Activated CD8-positive, alpha-beta memory T cell treated with anti-CD3 and anti-CD28 coated beads, Interleukin-2, amount 50 U/mL, for 4 hours (primary cell): ENCODE results near the gene PPP2R2C.

Experiments used
- DNase-seq: peaks from one replicate; pipeline ENCODE4 v3.0.0-alpha.2; 2020

The PPP2R2C gene

GRCh38 chr4:6446538-6447451 is 25.6 kb downstream of the PPP2R2C start:
- DNase-seq: no peak

DNA sequence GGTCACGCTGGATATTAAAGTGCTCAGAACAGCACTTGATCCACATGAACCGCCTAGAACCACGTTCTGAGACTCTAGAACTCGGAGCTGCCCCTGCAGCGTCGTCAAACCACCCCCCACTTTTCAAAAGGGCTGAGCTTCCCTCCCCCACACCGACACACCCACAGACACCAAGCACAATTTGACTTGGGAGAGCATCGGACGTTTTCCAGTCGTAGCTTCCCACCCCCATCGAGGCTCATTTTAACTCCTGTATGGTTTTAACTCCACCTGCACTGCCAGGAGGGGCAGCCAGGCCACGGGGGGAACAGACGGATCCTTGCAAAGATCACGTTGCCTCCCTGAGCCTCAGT is 26.3 kb downstream of the PPP2R2C start:
- no peak for DNase-seq

DNA sequence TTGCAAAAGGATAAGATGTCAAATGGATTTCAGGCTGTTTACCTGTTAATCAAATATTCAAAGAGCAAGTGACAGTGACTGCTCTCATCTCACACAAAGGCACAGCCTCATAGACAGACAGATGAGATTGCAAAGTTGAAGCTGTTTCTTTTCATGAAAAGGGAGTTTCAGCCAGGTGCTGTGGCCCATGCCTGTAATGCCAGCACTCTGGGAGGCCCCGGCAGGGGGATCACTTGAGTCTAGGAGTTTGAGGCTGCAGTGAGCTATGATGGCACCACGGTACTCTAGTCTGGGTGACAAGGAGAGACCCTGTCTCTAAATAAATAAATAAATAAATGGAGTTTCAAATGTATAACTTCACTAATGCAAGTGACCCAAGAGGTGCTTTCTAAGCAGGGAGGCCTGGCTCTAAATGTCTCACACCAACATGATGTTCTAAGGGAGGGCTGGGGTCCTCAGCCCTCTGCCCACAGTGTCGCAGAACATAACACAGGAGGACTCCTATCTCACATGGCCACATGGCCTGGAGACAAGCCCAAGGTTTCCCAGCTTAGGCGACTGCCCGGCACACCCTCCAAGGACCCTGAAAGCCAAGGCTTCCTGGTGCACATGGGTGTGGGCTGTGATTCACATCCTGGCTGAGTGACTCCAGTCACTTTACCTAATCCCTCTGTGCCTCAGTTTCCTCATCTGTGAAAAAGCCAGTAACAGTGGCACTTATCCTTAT is 26.8 kb downstream of the PPP2R2C start:
- no peak for DNase-seq

- no peak for DNase-seq
These were observed 27.8 kb downstream of the PPP2R2C start for GRCh38 chr4:6444582-6444981.

GRCh38 chr4:6443035-6444023 is 29.1 kb downstream of the PPP2R2C start:
- DNase-seq: no peak

DNA sequence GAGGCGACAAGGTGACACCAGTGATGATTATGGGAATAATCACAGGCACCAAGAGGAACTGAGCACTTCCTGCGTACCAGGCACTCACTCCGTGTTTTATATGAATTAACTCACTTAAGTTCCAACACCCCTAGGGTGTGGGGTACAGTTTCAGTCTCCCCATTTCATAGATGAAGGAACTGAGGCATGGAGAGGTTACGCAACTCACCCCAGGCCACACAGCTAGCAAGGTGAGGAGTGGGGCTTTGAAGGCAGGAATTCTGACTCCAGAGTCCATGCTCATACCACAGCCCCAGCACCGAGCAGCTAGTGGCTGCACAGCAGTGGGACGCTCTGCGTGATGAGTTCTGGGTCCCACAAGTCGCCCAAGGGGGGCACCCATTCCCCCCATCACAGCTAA is 29.9 kb downstream of the PPP2R2C start:
- no peak for DNase-seq

- DNase-seq: no peak
These were observed 30.7 kb downstream of the PPP2R2C start for GRCh38 chr4:6441758-6442157.

- no peak for DNase-seq
These were observed 31.2 kb downstream of the PPP2R2C start for GRCh38 chr4:6441202-6441582.

GRCh38 chr4:6440506-6441201 is 31.8 kb downstream of the PPP2R2C start:
- DNase-seq: no peak

GRCh38 chr4:6439120-6439762 is 33.2 kb downstream of the PPP2R2C start:
- no peak for DNase-seq

- no peak for DNase-seq
These were observed 34.6 kb downstream of the PPP2R2C start for GRCh38 chr4:6437826-6438238.

DNA sequence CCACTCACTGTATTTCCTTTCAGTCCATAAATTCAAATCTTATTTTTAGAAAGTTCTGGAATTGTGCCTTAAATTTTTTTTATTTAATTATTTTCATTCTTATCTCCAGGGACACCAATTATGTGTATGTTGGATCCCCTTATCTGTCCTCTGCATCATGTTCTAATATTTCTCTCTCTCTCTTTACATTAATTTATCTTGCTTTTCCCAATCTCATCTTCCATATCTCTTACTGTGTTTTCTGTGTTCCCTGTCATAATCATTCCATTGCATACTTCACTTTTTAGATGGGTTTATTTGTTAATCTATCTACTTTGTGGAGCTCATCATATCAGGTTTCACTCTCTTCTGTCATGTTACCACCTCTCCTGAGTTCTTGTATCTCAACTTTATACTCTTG is 37.4 kb downstream of the PPP2R2C start:
- DNase-seq: no peak

DNA sequence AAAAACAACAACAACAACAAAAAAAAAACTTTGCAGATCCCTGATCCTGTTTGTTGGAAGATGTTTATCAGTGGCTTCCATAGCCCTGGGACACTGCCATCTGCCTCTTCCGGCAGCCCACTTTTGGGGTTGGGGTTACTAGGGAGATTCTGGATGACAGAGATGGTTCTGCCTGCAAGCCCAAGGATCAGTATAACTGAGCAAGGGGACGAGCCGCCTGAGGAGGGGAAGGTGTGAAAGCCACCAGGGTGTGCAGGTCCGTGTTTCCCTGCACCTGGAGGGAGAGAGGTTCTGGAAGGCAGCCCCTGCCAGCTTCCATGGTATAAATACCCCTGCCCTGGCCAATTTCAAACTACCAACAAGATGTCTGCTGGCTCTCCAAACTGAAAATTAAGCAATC is 41.5 kb downstream of the PPP2R2C start:
- DNase-seq: no peak

GRCh38 chr4:6427439-6428090 is 44.8 kb downstream of the PPP2R2C start:
- no peak for DNase-seq

DNA sequence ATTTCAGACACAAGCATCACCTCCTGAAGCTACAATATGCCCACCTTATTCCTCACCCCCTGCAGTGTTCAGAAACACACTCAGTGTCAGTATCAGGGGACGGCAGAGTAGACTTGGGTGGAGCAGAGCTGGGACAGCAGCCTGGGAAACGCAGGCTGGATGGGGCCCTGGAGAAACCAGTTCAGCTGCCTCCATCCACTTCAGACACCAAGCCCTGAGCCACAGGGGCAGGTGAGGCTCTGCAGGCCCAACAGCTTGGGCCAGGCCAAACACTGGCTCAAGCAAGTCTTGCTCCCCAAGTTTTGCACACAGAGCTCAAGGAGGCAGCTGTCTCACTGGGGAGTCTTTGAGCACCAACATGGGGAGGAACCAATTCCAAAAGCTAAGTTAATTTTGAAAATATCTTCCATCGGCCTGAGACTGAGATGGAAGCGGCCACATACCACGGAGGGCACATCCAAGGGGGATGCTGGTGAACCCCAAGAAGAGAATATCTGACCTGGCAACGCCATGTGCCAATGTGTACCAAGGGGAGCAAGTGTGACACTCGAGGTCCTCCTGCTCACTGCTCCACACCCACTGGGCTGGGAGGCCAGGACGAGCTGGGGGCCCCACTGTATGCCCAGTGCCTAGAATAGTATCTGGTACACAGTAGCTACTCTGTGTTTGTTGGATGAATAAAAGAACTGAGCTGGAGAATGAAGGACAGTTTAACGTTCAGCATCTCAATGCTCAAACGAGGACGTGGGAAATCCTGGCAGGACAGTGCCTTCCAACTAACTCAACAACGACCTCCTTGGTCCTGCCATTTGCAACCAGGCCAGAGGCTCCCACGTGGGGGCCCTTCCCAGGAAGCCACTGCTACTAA is 45.6 kb downstream of the PPP2R2C start:
- no peak for DNase-seq

- DNase-seq: no peak
These were observed 46.5 kb downstream of the PPP2R2C start for GRCh38 chr4:6425911-6426310.

DNA sequence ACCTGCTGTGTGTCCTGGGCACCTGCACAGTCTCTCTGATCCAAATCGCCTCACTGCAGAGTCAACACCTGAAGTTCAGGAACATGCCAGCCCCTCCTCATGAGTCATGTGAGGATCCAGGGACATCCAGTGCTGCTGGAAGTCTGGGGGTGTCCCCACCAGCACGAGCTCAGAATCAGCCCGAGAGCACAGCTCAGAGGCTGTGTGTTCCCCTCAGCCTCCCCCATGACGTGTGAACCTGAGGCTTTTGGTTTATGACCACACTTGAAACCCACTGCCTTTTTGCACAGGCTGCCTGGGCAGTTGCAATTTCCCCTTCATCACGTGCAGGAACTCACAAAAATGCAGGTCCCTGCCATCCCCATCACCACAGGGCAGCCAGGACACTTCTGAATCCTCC is 47.1 kb downstream of the PPP2R2C start:
- DNase-seq: no peak

- no peak for DNase-seq
These were observed 48.0 kb downstream of the PPP2R2C start for GRCh38 chr4:6424425-6424824.

GRCh38 chr4:6423575-6423974 is 48.8 kb downstream of the PPP2R2C start:
- no peak for DNase-seq

DNA sequence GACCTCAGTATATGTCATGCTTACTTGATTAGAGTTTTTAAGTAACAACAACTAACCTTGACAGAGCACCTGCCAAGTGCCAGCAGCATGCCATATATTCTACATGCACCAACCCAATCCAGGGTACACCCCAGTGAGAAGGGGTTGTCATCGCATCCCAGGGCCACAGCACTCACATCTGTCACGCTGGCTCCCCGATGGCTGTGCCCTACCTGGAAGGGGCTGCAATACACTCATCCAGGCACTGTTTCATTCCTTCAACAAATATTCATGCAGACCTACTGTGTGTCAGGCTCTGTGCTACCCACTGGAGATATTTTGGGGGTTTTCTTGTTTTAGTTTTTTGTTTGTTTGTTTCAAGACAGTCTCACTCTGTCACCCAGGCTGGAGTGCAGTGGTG is 49.5 kb downstream of the PPP2R2C start:
- DNase-seq: no peak
